ENCODE results near the gene IFIT1B. TPM values are rescaled to one million over a fixed set of nuclear protein-coding genes. Genes with fewer than 3 reads are reported as not detected.
A peak's percentile ranks its signal among the peaks of the same experiment; 100 is the strongest.
"Not testable (repeated sequence)": the region's sequence is repeated elsewhere in the genome, so short reads cannot be mapped to it uniquely, and the experiment has no call there.

The IFIT1B gene, protein sequence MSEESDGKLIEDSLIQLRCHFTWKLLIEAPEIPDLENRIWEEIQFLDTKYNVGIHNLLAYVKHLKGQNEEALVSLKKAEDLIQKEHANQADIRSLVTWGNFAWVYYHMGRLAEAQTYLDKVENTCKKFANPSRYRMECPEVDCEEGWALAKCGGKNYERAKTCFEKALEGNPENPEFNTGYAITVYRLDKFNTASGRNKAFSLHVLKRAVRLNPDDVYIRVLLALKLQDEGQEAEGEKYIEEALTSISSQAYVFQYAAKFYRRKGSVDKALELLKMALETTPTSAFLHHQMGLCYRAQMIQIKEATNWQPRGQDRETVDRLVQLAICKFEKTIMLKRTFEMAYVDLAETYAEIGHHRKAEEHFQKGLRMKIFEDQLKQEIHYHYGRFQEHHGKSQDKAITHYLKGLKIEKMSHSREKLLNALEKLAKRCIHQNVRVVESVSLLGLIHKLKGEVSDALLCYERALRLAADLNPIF
- 0.10 TPM for total RNA-seq

DNA sequence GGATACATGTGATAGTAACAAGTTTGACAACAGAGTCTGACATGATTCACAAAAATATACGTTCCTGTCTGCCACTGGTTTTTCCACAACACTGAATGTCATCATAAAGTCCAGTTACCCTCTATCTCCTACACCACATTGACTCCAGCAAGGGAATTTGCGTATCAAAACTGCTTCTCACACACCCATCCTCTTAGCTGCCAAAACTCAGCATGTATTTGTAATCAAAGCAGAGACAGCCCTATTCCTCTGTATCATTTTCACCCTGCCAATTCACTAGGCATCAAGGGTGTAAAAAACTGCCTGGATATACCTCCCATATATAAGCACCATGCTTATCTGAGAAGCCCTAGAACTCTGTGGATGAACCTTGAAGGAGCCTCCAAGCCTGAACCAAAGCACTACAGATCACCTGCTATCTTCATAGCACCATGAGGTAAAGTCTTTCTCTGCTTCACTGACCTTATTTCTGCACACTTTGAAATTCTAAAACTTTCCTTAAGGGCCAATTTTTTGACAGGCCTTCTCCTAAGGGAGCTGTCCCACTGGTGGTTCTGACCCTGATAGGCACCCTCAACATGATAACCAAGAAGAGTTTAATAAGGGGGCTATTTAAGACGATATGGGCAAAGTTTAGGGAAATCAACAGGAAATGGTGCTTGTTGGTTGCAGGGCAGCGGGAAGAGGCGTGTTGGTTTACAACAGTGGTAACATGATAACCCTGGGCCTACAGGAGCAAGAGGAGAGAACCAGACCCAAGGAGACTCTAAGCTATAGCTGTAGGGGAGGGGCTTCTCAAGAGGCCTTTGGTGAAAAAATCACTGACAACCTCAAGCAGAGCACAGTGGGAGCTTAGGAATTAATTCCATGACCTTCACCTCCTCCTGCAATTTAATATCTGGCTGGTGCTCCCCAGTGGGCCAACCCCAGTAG, at the start of gene IFIT1B:
Gene IFIT1B (plus strand): TSS at position 352 of the 933 bp plus-strand sequence. CDS start 80 bp downstream, at position 432.
- Histone ChIP-seq H3K9me3 (ENCODE audit: low read depth, low read length) (no peaks in the 10 kb centered on the region), H3K4me3 (ENCODE audit: low read length) (no peak within 1 kb of the TSS), H3K27me3 (ENCODE audit: insufficient read depth, low read length) (no peaks in the 10 kb centered on the region), H3K4me1 (ENCODE audit: insufficient read depth, low read length) (peaks cover 10% of the 10 kb centered on the region)

DNA sequence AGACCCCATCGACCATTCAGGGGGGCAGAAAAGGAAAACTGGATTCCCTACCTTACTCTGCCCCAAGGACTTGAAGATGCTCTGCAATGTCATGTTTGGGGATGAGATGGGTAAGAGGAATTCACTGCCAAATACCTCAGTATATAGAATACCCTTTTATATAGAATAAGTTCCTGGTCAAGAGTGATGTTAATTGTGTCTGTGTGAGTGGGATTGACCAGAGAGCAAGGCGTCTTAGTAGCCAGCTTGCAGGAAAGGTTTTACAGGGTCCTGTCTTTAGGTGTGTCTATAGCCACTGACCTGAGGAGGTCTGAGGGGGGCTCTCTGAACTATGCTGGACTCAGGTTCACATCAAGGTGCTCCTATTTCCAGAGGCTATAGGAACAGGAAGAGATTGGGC, 48.7 kb upstream of the IFIT1B start:
- Histone ChIP-seq H3K4me3 (ENCODE audit: low read length) (peak overlapping the region; percentile 55), H3K4me1 (ENCODE audit: insufficient read depth, low read length) (peaks cover 75% of the 10 kb centered on the region), H3K9me3 (ENCODE audit: low read depth, low read length) (no peaks in the 10 kb centered on the region), H3K27me3 (ENCODE audit: insufficient read depth, low read length) (no peaks in the 10 kb centered on the region)

DNA sequence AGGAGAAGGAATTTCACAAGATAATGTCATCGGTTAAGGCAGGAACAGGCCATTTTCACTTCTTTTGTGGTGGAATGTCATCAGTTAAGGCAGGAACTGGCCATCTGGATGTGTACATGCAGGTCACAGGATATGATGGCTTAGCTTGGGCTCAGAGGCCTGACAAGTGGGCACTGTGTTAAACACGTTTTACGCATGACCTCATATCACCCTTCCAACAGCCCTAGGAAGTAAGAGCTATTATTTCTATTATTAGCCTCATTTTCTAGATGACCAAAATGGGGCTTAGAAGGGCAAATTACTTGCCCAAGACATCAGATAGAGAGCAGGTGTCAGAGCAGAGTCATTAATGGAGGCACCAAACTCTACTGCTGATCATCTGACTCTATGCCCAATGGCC, 47.8 kb upstream of the IFIT1B start:
- H3K27me3 ChIP-seq (ENCODE audit: insufficient read depth, low read length); H3K9me3 ChIP-seq (ENCODE audit: low read depth, low read length): not testable (repeated sequence)
- Histone ChIP-seq H3K4me3 (ENCODE audit: low read length) (peak overlapping the region; percentile 12), H3K4me1 (ENCODE audit: insufficient read depth, low read length) (peaks cover 83% of the 10 kb centered on the region)

DNA sequence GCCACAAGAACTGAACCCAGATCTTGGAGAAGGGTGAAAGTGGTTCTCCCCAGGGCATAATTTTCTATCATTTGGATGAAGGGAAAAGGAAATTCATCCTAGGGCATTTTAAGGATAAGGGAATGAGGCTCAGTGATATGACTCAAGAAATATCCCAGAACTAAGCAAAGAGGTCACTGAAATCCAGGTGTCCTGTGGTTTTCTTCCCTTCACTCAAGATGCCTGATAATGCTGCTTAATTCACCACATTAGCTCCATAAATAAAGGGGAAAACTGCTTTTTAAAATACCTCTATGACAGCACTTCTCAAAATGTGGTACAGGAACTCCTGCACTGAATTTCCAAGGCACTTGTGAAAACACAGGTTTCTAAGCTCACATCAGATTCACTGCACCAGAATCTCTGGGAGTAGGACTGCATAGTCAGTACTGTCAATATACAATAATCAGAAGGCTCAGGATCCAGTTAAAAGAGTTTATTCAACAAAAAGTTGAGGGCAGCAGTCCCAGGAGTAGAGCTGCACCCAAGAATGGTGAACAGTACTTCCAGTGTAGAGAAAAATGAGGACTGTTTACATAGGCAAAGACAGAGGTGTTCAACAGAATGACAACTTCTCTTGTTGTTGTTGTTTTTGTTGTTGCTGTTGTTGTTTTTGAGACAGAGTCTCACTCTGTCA, 47.2 kb upstream of the IFIT1B start:
- Histone ChIP-seq H3K27me3 (ENCODE audit: insufficient read depth, low read length) (no peaks in the 10 kb centered on the region), H3K4me3 (ENCODE audit: low read length) (peak overlapping the region; percentile 12), H3K4me1 (ENCODE audit: insufficient read depth, low read length) (peaks cover 90% of the 10 kb centered on the region), H3K9me3 (ENCODE audit: low read depth, low read length) (no peaks in the 10 kb centered on the region)

DNA sequence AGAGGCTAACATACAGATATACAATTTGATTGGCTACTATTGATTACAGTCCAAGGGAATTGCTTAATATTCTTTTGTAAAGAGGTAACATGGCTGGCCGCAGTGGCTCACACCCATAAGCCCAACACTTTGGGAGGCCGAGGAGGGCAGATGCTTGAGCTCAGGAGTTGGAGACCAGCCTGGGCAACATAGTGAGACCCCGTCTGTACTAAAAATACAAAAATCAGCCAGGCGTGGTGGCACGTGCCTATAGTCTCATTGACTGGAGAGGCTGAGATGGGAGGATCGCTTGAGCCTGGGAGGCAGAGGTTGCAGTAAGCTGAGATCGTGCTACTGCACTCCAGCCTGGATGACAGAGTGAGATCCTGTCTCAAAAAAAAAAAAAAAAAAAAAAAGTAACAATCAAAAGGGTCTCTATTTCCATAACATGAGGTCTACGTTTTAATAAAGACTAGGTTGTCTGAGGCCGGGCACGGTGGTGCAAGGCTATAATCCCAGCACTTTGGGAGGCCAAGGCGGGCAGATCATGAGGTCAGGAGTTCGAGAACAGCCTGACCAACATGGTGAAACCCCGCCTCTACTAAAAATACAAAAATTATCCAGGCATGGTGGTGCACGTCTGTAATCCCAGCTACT, 46.3 kb upstream of the IFIT1B start:
- Histone ChIP-seq H3K4me3 (ENCODE audit: low read length) (peak overlapping the region; percentile 55), H3K4me1 (ENCODE audit: insufficient read depth, low read length) (peaks cover 97% of the 10 kb centered on the region)
- H3K27me3 ChIP-seq (ENCODE audit: insufficient read depth, low read length); H3K9me3 ChIP-seq (ENCODE audit: low read depth, low read length): not testable (repeated sequence)

DNA sequence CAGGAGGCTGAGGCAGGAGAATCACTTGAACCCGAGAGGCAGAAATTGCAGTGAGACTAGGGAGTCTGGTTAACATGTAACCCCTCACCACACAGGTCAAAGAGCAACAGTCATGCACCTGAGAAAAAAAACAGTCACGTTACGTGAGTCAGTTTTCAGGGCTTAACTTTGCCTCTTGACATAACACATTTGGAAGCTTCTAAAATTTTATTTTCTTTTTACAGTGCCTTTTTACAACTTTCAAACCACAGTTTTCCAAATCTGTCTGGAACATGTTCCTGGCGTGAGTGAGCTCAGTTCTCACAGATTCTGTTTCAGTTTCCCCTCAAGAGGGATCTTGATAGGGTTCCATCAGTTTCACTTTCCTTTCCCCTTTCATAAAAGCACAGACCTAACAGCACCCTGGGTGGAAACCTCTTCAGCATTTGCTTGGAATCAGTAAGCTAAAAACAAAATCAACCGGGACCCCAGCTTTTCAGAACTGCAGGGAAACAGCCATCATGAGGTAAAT, 45.7 kb upstream of the IFIT1B start:
- peaks cover 94% of the 10 kb centered on the region for H3K4me1 ChIP-seq (ENCODE audit: insufficient read depth, low read length)
- peak overlapping the region; percentile 55 for H3K4me3 ChIP-seq (ENCODE audit: low read length)
- no peaks in the 10 kb centered on the region for H3K27me3 ChIP-seq (ENCODE audit: insufficient read depth, low read length)

DNA sequence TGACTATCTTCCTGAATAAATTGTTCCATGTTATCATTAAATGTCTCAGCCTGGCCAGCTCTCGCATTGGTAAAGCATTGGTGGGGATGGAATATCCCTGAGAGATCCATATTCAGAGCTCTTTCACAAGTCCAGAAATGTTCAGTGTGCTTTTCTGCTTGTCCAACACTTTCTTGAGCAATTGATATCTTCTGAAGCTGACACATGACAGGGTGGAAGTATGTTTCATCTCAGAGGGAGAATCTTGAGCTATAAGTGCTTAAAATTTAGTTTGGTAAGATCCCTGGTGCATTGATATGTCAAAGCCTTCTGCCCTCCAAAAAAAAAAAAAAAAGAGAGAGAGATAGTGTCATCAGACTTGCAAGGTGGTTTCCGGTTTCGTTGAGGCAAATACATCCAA, 42.6 kb upstream of the IFIT1B start:
- Histone ChIP-seq H3K27me3 (ENCODE audit: insufficient read depth, low read length) (no peaks in the 10 kb centered on the region), H3K4me1 (ENCODE audit: insufficient read depth, low read length) (peaks cover 69% of the 10 kb centered on the region), H3K9me3 (ENCODE audit: low read depth, low read length) (no peaks in the 10 kb centered on the region), H3K4me3 (ENCODE audit: low read length) (no peak overlapping the region)

More for the DNA sequence above, 45.7 kb upstream of the IFIT1B start:
- no peaks in the 10 kb centered on the region for H3K9me3 ChIP-seq (ENCODE audit: low read depth, low read length)

DNA sequence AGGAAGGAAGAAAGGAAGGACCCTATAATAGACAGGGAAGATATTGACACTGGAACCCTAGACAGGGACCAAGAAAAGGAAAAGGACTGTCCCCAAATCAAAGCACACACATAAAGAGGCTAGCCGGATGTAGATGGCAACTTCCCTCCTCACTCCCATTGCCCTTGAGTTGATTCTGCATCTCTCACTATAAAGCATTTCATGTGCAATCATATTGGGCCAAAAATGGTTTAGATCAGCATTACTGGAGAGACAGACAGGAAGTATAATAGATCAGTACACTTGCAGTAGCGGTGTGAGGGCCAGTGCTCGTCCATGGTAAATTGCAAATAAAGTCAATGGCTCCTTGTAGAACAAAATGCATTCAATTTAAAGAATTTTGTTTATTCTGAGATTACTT, 41.6 kb upstream of the IFIT1B start:
- Histone ChIP-seq H3K27me3 (ENCODE audit: insufficient read depth, low read length) (no peaks in the 10 kb centered on the region), H3K4me1 (ENCODE audit: insufficient read depth, low read length) (peaks cover 59% of the 10 kb centered on the region), H3K4me3 (ENCODE audit: low read length) (no peak overlapping the region), H3K9me3 (ENCODE audit: low read depth, low read length) (no peaks in the 10 kb centered on the region)

DNA sequence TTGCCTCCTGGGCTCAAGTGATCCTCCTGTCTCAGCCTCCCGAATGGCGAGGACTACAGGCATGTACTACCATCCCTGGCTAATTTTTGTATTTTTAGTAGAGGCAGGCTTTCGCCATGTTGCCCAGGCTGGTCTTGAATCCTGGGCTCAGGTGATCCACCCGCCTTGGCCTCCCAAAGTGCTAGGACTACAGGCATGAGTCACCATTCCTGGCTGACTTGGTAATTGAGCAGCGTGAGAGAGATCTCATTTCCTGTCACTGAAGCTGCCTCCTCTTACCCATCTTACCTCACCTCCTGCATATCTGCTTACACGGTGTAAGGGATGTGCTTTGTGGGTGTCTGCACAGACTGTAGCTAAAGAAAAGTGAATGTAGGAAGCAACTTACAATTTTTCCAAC, 40.4 kb upstream of the IFIT1B start:
- H3K4me1 ChIP-seq (ENCODE audit: insufficient read depth, low read length), result peaks cover 46% of the 10 kb centered on the region
- H3K27me3 ChIP-seq (ENCODE audit: insufficient read depth, low read length), result no peaks in the 10 kb centered on the region
- H3K4me3 ChIP-seq (ENCODE audit: low read length), result no peak overlapping the region
- H3K9me3 ChIP-seq (ENCODE audit: low read depth, low read length), result no peaks in the 10 kb centered on the region

DNA sequence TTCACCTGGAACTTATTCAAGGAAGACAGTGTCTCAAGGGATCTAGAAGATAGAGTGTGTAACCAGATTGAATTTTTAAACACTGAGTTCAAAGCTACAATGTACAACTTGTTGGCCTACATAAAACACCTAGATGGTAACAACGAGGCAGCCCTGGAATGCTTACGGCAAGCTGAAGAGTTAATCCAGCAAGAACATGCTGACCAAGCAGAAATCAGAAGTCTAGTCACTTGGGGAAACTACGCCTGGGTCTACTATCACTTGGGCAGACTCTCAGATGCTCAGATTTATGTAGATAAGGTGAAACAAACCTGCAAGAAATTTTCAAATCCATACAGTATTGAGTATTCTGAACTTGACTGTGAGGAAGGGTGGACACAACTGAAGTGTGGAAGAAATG, 39.1 kb upstream of the IFIT1B start:
- H3K27me3 ChIP-seq (ENCODE audit: insufficient read depth, low read length), result no peaks in the 10 kb centered on the region
- H3K4me1 ChIP-seq (ENCODE audit: insufficient read depth, low read length), result peaks cover 34% of the 10 kb centered on the region
- no peak overlapping the region for H3K4me3 ChIP-seq (ENCODE audit: low read length)
- H3K9me3 ChIP-seq (ENCODE audit: low read depth, low read length), result no peaks in the 10 kb centered on the region

DNA sequence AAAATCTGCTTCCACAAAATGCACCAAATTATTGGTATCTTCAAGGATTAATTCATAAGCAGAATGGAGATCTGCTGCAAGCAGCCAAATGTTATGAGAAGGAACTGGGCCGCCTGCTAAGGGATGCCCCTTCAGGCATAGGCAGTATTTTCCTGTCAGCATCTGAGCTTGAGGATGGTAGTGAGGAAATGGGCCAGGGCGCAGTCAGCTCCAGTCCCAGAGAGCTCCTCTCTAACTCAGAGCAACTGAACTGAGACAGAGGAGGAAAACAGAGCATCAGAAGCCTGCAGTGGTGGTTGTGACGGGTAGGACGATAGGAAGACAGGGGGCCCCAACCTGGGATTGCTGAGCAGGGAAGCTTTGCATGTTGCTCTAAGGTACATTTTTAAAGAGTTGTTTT, 38.0 kb upstream of the IFIT1B start:
- H3K27me3 ChIP-seq (ENCODE audit: insufficient read depth, low read length), result no peaks in the 10 kb centered on the region
- H3K9me3 ChIP-seq (ENCODE audit: low read depth, low read length), result no peaks in the 10 kb centered on the region
- peaks cover 22% of the 10 kb centered on the region for H3K4me1 ChIP-seq (ENCODE audit: insufficient read depth, low read length)
- H3K4me3 ChIP-seq (ENCODE audit: low read length), result no peak overlapping the region

DNA sequence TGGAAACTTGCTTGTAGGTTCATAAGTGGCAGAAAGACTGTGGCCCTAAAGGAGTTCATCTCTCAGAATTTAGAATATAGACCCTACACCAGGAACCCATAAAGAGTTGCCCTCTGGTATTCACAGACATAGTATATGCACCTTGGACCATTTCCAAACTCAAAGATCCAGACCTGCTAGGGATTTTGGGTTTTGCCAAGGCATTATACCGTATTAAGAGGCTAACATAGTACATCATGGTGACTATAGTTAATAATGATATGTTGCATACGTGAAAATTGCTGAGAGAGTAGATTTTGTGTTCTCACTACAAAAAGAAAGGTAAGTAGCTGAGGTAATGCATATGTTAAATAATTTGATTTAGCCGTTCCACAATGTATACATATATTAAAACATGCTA, 36.2 kb upstream of the IFIT1B start:
- Histone ChIP-seq H3K9me3 (ENCODE audit: low read depth, low read length) (no peaks in the 10 kb centered on the region), H3K4me3 (ENCODE audit: low read length) (no peak overlapping the region), H3K4me1 (ENCODE audit: insufficient read depth, low read length) (peaks cover 18% of the 10 kb centered on the region), H3K27me3 (ENCODE audit: insufficient read depth, low read length) (no peaks in the 10 kb centered on the region)

DNA sequence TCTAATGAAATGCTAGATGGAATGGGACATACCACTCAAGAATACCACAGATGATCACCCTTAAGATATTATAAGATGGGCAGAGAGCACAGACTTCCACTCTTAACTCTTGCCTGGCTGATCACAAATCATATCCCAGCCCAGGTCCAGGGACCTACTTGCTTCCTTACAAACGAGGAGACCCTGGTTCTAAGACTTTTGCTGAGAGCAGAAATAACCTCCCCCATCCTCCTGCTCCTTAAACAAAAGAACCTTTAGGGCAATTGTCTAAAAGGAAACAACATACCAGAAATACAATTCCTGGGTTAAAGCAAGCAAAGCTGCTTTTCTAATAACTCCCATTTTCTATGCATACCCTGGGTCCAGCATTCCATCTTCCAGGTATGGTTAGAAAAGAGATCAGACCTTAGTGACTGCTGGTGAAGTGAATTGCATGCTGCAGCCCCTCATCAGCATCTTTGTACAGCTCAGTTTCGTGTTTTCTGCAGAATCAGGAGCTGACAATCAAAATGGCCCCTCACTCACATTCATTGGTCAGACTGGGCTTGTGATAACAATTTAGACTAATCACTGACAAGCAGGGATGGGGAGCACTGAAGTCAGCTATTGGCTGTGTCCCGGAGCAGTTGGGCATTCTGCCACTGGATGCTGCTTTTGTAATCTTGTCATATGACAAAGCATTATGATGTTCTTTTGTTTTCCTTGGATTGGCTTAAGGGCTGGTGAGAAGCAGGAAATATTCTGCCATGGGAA, 35.5 kb upstream of the IFIT1B start:
- Histone ChIP-seq H3K9me3 (ENCODE audit: low read depth, low read length) (no peaks in the 10 kb centered on the region), H3K27me3 (ENCODE audit: insufficient read depth, low read length) (no peaks in the 10 kb centered on the region), H3K4me1 (ENCODE audit: insufficient read depth, low read length) (peaks cover 21% of the 10 kb centered on the region), H3K4me3 (ENCODE audit: low read length) (no peak overlapping the region)

Data from mononuclear cell (primary cell).